Neural crest cell (in vitro differentiated cells): ENCODE data around the gene JUNB. TPM values are rescaled to one million over a fixed set of nuclear protein-coding genes. Genes with fewer than 3 reads are reported as not detected.

Source experiments
- DNase-seq: peaks from one replicate; pipeline ENCODE4 v3.0.0; 2021; ENCODE audit warnings: low read depth, mixed read lengths, low spot score
- H3K27ac Mint-ChIP-seq: one replicate; pipeline ENCODE4 v1.8.0; 2021; ENCODE audit warnings: mild to moderate bottlenecking, mixed read lengths; ENCODE audit not compliant: unreplicated experiment
- H3K27me3 Mint-ChIP-seq: 2 replicates; pipeline ENCODE4 v1.8.0; 2021; ENCODE audit warnings: low read depth, mild to moderate bottlenecking, mixed read lengths
- H3K36me3 Mint-ChIP-seq: 2 replicates; pipeline ENCODE4 v1.8.0; 2021; ENCODE audit warnings: low read depth, mild to moderate bottlenecking, mixed read lengths
- H3K4me1 Mint-ChIP-seq: 2 replicates; pipeline ENCODE4 v1.8.0; 2021; ENCODE audit warnings: mixed read lengths
- H3K4me3 Mint-ChIP-seq: one replicate; pipeline ENCODE4 v1.8.0; 2021; ENCODE audit warnings: mild to moderate bottlenecking, mixed read lengths
- H3K9me3 Mint-ChIP-seq: 2 replicates; pipeline ENCODE4 v1.8.0; 2021; ENCODE audit warnings: mixed read lengths
- CTCF ChIP-seq: fragments of 200-600 bp; sonication (generic); conservative IDR thresholded peaks from 2 replicates; pipeline ENCODE4 v1.5.0; 2021; ENCODE audit warnings: antibody characterized with exemption, mild to moderate bottlenecking
- total RNA-seq: library from RNA; stranded (reverse); gene quantifications from 2 replicates; pipeline ENCODE4 v1.2.1, GENCODE V29; 2021

Gene JUNB
- total RNA-seq, 1 donor from 2014 or later, result 9.6 TPM

GRCh38 chr19:12787458-12787857 lies 3.8 kb upstream of the JUNB start:
- Mint-ChIP-seq H3K4me1 (peaks cover 32% of the 10 kb centered on the region), H3K27me3 (peaks cover 11% of the 10 kb centered on the region), H3K36me3 (no peaks in the 10 kb centered on the region), H3K27ac (no peak overlapping the region), H3K4me3 (no peak overlapping the region), H3K9me3 (no peaks in the 10 kb centered on the region)
- no peak for DNase-seq
- TF ChIP-seq CTCF, result no peak

- H3K4me3 Mint-ChIP-seq, result peak overlapping the region; percentile 83
- no peaks in the 10 kb centered on the region for H3K36me3 Mint-ChIP-seq
- DNase-seq, result no peak
- peaks cover 33% of the 10 kb centered on the region for H3K4me1 Mint-ChIP-seq
- H3K27ac Mint-ChIP-seq, result no peak overlapping the region
- peaks cover 11% of the 10 kb centered on the region for H3K27me3 Mint-ChIP-seq
- TF ChIP-seq CTCF, result no peak
- H3K9me3 Mint-ChIP-seq, result no peaks in the 10 kb centered on the region
These were observed 3.1 kb upstream of the JUNB start for GRCh38 chr19:12788042-12788681.

DNA sequence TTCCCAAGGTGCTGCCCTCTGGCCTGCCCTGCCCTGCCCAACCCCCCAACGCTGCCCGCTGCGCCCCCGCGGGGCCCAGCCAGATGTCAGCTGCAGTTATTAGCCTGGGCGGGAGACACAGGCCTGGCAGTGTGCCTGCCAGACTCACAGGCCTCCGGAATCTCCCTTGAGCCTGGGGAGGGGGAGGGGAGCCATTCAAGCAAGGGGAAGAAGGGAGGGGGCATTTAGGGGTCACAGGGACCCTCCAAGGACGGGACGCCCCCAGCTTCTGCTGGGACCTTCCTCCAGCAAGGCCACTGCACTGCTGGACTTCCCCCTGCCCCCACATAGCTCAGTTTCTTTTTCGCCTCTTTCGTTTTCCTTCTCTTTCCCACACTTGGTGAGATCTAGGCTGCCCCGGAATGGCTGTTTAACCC lies 2.6 kb upstream of the JUNB start:
- peaks cover 32% of the 10 kb centered on the region for H3K4me1 Mint-ChIP-seq
- no peaks in the 10 kb centered on the region for H3K36me3 Mint-ChIP-seq
- no peaks in the 10 kb centered on the region for H3K9me3 Mint-ChIP-seq
- H3K4me3 Mint-ChIP-seq, result peak overlapping the region; percentile 83
- DNase-seq, result no peak
- peaks cover 11% of the 10 kb centered on the region for H3K27me3 Mint-ChIP-seq
- TF ChIP-seq CTCF, result no peak
- H3K27ac Mint-ChIP-seq, result no peak overlapping the region

GRCh38 chr19:12789098-12789903 lies 2.0 kb upstream of the JUNB start:
- no peaks in the 10 kb centered on the region for H3K36me3 Mint-ChIP-seq
- peaks cover 35% of the 10 kb centered on the region for H3K4me1 Mint-ChIP-seq
- peak overlapping the region; percentile 83 for H3K4me3 Mint-ChIP-seq
- no peak for DNase-seq
- TF ChIP-seq CTCF, result no peak
- H3K27me3 Mint-ChIP-seq, result peaks cover 15% of the 10 kb centered on the region
- H3K9me3 Mint-ChIP-seq, result no peaks in the 10 kb centered on the region
- H3K27ac Mint-ChIP-seq, result peak overlapping the region; percentile 39

DNA sequence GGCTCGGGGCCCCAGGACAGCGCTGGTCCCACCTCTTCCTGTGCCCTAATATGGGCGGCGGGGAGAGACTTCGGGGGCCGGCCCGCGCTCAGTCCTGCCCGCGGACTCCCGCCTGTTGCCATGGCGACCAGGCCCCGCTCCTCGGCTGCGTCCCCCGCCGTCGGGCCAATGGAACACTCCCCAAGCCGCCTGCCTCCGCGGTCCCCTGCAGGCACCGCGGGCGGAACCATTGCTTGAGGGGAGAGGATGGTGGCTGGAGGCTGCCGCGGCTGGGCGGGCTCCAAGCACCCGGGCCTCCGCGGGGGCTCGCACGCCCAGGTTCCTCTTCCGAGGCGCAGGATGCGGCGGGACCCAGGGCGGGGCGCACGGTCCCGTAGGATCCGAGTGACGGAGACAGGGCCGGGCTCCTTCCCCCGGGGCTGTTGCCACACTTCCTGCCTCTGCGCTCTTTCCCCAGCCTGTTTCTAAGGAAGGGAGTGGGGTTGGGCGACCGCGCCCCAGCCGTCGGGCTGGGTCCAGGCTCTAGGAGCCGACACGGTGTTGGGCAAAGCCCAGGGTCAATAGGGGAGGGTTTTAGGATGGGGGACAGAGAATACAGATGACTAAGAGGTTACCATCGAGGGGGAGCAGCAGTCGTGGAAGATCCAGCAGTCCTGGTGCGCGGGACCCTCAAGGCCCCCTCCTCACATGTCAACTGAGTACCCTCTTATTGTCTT lies 1.2 kb upstream of the JUNB start:
- TF ChIP-seq CTCF, result no peak
- peak overlapping the region; percentile 86 for H3K27ac Mint-ChIP-seq
- H3K4me1 Mint-ChIP-seq, result peaks cover 39% of the 10 kb centered on the region
- no peaks in the 10 kb centered on the region for H3K36me3 Mint-ChIP-seq
- peak; percentile 89 for DNase-seq
- H3K27me3 Mint-ChIP-seq, result peaks cover 15% of the 10 kb centered on the region
- H3K9me3 Mint-ChIP-seq, result no peaks in the 10 kb centered on the region
- peak overlapping the region; percentile 80 for H3K4me3 Mint-ChIP-seq
